Stimulated activated naive CD4-positive, alpha-beta T cell (primary cell): ENCODE results near the gene LGALS12.

ENCODE experiments used
- DNase-seq, 6 experiments: peaks; one replicate each; lab custom pipeline; 2025; lab: John Stamatoyannopoulos, UW

Gene LGALS12

GRCh38 chr11:63505857-63506528, at the start of gene LGALS12:
LGALS12 (plus strand) TSS chr11:63506084; CDS start chr11:63506459, 375 bp downstream.
- no peak for DNase-seq

- DNase-seq = no peak
Measured at GRCh38 chr11:63459586-63459985, 46.3 kb upstream of the LGALS12 start.

- DNase-seq = no peak
Measured at GRCh38 chr11:63462137-63462536, 43.7 kb upstream of the LGALS12 start.

GRCh38 chr11:63470311-63470710, 35.6 kb upstream of the LGALS12 start:
- no peak for DNase-seq

GRCh38 chr11:63472372-63472771, 33.5 kb upstream of the LGALS12 start:
- DNase-seq = no peak

- no peak for DNase-seq
Measured at GRCh38 chr11:63476618-63477017, 29.3 kb upstream of the LGALS12 start.

- DNase-seq = peak in 5 of 6 experiments; percentile 26 to 79 (median 44)
Measured at GRCh38 chr11:63478896-63479295, 27.0 kb upstream of the LGALS12 start.

- DNase-seq = no peak
Measured at GRCh38 chr11:63480039-63480438, 25.8 kb upstream of the LGALS12 start.

GRCh38 chr11:63485777-63486176, 20.1 kb upstream of the LGALS12 start:
- no peak for DNase-seq

- DNase-seq = no peak
Measured at GRCh38 chr11:63488789-63489188, 17.1 kb upstream of the LGALS12 start.

- no peak for DNase-seq
Measured at GRCh38 chr11:63489879-63490278, 16.0 kb upstream of the LGALS12 start.

GRCh38 chr11:63490551-63491239, 15.2 kb upstream of the LGALS12 start, which contains the start of gene PLAAT5:
PLAAT5 (minus strand) TSS chr11:63491167; CDS start chr11:63491034, 133 bp downstream.
- DNase-seq = peak in 1 of 6 experiments; percentile 4

- DNase-seq = peak in 1 of 6 experiments; percentile 13
Measured at GRCh38 chr11:63491240-63491587, 14.7 kb upstream of the LGALS12 start.

- peak in 2 of 6 experiments; percentile 2 to 14 for DNase-seq
Measured at GRCh38 chr11:63491636-63492372, 14.1 kb upstream of the LGALS12 start.

- no peak for DNase-seq
Measured at GRCh38 chr11:63492441-63492840, 13.4 kb upstream of the LGALS12 start.

- no peak for DNase-seq
Measured at GRCh38 chr11:63493127-63493526, 12.8 kb upstream of the LGALS12 start.

- DNase-seq = no peak
Measured at GRCh38 chr11:63494975-63495374, 10.9 kb upstream of the LGALS12 start.

GRCh38 chr11:63499874-63500273, 6.0 kb upstream of the LGALS12 start:
- no peak for DNase-seq

- no peak for DNase-seq
Measured at GRCh38 chr11:63501236-63501635, 4.6 kb upstream of the LGALS12 start.

- DNase-seq = no peak
Measured at GRCh38 chr11:63502252-63502820, 3.5 kb upstream of the LGALS12 start.

- no peak for DNase-seq
Measured at GRCh38 chr11:63503492-63503891, 2.4 kb upstream of the LGALS12 start.

- DNase-seq = no peak
Measured at GRCh38 chr11:63504054-63504453, 1.8 kb upstream of the LGALS12 start.
